ENCODE results near the gene NCLN. TPM values are rescaled to one million over a fixed set of nuclear protein-coding genes. Genes with fewer than 3 reads are reported as not detected.

NCLN gene
- total RNA-seq, 4 donors from 2014 or later: 27.3 to 59.6 (median 40.8) TPM

DNA sequence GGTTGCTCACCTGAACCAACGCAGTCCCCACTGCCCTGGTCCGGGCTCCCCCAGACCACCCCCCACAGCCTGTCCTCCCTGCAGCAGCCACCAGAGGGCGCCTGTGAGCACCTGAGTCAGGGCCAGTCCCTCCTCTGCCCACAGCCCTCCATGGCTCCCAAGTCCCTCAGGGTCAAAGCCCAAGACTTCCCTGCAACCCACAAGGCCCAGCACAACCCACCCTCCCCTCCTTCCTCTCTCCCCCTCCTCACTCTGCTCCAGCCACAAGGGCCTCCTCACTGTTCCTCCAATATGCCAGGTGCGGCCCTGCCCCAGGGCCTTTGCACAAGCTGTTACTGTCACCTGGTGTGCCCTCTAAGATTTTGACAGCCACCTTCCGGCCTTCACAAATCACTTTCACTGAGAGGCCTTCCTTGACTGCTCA, 39.0 kb upstream of the NCLN start:
- Histone ChIP-seq H3K27ac (peak overlapping the region in 1 of 4 donors; percentile 39), H3K4me1 (peaks cover 15 to 26% (median 17%) of the 10 kb centered on the region in 3 donors)

DNA sequence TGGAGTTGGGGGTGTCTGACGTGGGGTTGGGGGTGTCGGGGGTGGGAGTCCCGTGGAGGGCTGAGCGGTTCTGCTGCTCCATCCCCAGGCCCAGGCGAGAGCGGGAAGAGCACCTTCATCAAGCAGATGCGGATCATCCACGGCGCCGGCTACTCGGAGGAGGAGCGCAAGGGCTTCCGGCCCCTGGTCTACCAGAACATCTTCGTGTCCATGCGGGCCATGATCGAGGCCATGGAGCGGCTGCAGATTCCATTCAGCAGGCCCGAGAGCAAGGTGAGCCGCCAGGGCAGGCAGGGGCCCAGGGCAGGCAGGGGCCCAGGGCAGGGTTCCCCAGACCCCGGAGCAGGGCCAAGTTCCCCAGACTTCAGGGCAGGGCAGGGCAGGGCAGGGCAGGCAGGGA, 37.2 kb upstream of the NCLN start:
- peaks cover 0 to 72% (median 16%) of the 10 kb centered on the region in 3 donors for H3K36me3 ChIP-seq
- DNase-seq: no peak
- WGBS, 2 donors: 83 to 100% methylated on average over 5 to 6 of the region's 20 CpGs
- intact Hi-C loops (cut with DNase I): no loop called here
- no peak for TF ChIP-seq CTCF (IDR thresholded peaks at IDR 0.05)
- no peak for TF ChIP-seq POLR2A (IDR thresholded peaks at IDR 0.05)
- H3K4me1 ChIP-seq: peaks cover 0 to 9% (median under 1%) of the 10 kb centered on the region in 3 donors
- peaks cover 0 to 6% (median 0%) of the 10 kb centered on the region in 4 donors for H3K27me3 ChIP-seq
- no peak overlapping the region for H3K27ac ChIP-seq
- no peak overlapping the region for H3K4me3 ChIP-seq
- no peaks in the 10 kb centered on the region for H3K9me3 ChIP-seq

More for the DNA sequence above, 39.0 kb upstream of the NCLN start:
- intact Hi-C loops (cut with DNase I): no loop called here
- Histone ChIP-seq H3K27me3 (peaks cover 0 to 6% (median 0%) of the 10 kb centered on the region in 4 donors), H3K9me3 (no peaks in the 10 kb centered on the region), H3K4me3 (no peak overlapping the region), H3K36me3 (peaks cover 0 to 55% (median 12%) of the 10 kb centered on the region in 3 donors)
- WGBS, 2 donors: 59 to 66% methylated on average over 3 to 5 of the region's 5 CpGs
- peak; percentile 46 to 75 (median 66) for TF ChIP-seq CTCF (IDR thresholded peaks at IDR 0.05)
- no peak for TF ChIP-seq POLR2A (IDR thresholded peaks at IDR 0.05)
- DNase-seq: no peak

GRCh38 chr19:3149089-3149488, 36.6 kb upstream of the NCLN start:
- Histone ChIP-seq H3K4me3 (no peak overlapping the region), H3K27ac (no peak overlapping the region), H3K4me1 (peaks cover 0 to 9% (median 0%) of the 10 kb centered on the region in 3 donors), H3K27me3 (peaks cover 0 to 6% (median 0%) of the 10 kb centered on the region in 4 donors), H3K9me3 (no peaks in the 10 kb centered on the region), H3K36me3 (peaks cover 0 to 72% (median 16%) of the 10 kb centered on the region in 3 donors)
- TF ChIP-seq CTCF (IDR thresholded peaks at IDR 0.05) (no peak), POLR2A (IDR thresholded peaks at IDR 0.05) (no peak)
- 91 to 92% methylated on average over 5 to 6 of the region's 6 CpGs for WGBS, 2 donors
- DNase-seq: no peak
- intact Hi-C loops (cut with DNase I): no loop called here

GRCh38 chr19:3149526-3150505, 35.9 kb upstream of the NCLN start:
- Histone ChIP-seq H3K9me3 (no peaks in the 10 kb centered on the region), H3K4me3 (no peak overlapping the region), H3K27me3 (peaks cover 0 to 6% (median 0%) of the 10 kb centered on the region in 4 donors), H3K27ac (no peak overlapping the region), H3K36me3 (peaks cover 0 to 75% (median 16%) of the 10 kb centered on the region in 3 donors), H3K4me1 (peaks cover 3 to 16% (median 4%) of the 10 kb centered on the region in 3 donors)
- no peak for DNase-seq
- 79 to 80% methylated on average over 17 to 31 of the region's 35 CpGs for WGBS, 2 donors
- TF ChIP-seq CTCF (IDR thresholded peaks at IDR 0.05) (no peak), POLR2A (IDR thresholded peaks at IDR 0.05) (no peak)
- intact Hi-C loops (cut with DNase I): no loop called here
